Lower leg skin (tissue), 4 donors: ENCODE measurements around the gene BPIFB1. TPM values are rescaled to one million over a fixed set of nuclear protein-coding genes. Genes with fewer than 3 reads are reported as not detected.

Source experiments
- DNase-seq, 2 donors: peaks; one replicate each; pipeline ENCODE4 v3.0.0-alpha.2; 2019; ENCODE audit warnings: low spot score in 2 of 2
- H3K4me3 ChIP-seq: fragments of 200-600 bp; sonication (generic); 2 replicates; pipeline ENCODE4 v1.5.1; 2017; ENCODE audit warnings: mild to moderate bottlenecking, low read depth; ENCODE audit not compliant: poor library complexity, severe bottlenecking
- CTCF ChIP-seq, 3 donors: fragments of 450-650 bp; IDR thresholded peaks; one replicate each; pipeline ENCODE4 v1.5.1; 2016; ENCODE audit warnings: antibody characterized with exemption in 3 of 3, mild to moderate bottlenecking in 3 of 3, moderate library complexity in 2 of 3
- POLR2A ChIP-seq, 2 donors: fragments of 450-650 bp; IDR thresholded peaks; one replicate each; pipeline ENCODE4 v1.6.1; 2016 to 2017; ENCODE audit warnings: antibody characterized with exemption in 2 of 2, mild to moderate bottlenecking in 1 of 2, moderate library complexity in 1 of 2
- WGBS, 2 donors: methylation state at CpG; one replicate each; pipeline ENCODE4 v1.1.5; 2018; 5-methylcytosine and 5-hydroxymethylcytosine counted together
- intact Hi-C: fragments of 100-400 bp; cut with DNase I; formaldehyde crosslinking; loops from one replicate; pipeline ENCODE4 v1.15.0; 2023; ENCODE audit warnings: low total_unique reads
- total RNA-seq, 4 donors: library from RNA; depleted of rRNA; stranded (reverse); fragments of >200 nt; gene quantifications; one replicate each; pipeline ENCODE4 v1.1.0, GENCODE V29; 2016

Gene BPIFB1
- total RNA-seq, 4 donors from 2014 or later: not detected

DNA sequence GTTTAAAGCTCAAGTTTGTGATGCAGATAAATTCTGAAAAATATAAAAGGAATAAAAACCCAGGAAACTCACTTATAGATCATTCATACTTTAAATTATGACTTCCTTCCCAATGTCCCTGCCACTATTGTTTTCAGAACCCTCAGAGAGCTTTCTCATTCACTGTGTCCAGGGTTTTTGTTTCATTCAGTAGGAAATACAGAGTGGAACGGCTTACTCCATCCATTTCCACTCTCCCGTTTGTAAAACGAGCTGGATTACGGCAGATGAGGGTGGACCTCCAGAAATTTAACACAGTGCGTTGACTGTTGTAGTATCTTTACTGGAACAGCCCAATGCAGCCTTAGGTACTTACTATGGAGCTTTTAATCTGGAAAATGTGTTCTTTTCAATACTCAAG lies 23.6 kb upstream of the BPIFB1 start:
- WGBS, 2 donors: 54 to 63% methylated on average over 5 of the region's 5 CpGs
- H3K4me3 ChIP-seq: no peak overlapping the region
- no peak for DNase-seq
- TF ChIP-seq CTCF (IDR thresholded peaks at IDR 0.05) (no peak), POLR2A (IDR thresholded peaks at IDR 0.05) (no peak)
- intact Hi-C loops: no loop called here

- DNase-seq: no peak
- no peak for TF ChIP-seq CTCF (IDR thresholded peaks at IDR 0.05)
- TF ChIP-seq POLR2A (IDR thresholded peaks at IDR 0.05): no peak
- H3K4me3 ChIP-seq: no peak overlapping the region
- WGBS, 2 donors: 59 to 71% methylated on average over 4 of the region's 4 CpGs
- intact Hi-C loops: no loop called here
Measured at GRCh38 chr20:33261465-33261864, 21.5 kb upstream of the BPIFB1 start.

GRCh38 chr20:33262658-33263065 lies 20.4 kb upstream of the BPIFB1 start:
- TF ChIP-seq POLR2A (IDR thresholded peaks at IDR 0.05) (no peak), CTCF (IDR thresholded peaks at IDR 0.05) (no peak)
- WGBS, 2 donors: 37 to 42% methylated on average over 5 of the region's 5 CpGs
- intact Hi-C loops: no loop called here
- no peak overlapping the region for H3K4me3 ChIP-seq
- DNase-seq: no peak

DNA sequence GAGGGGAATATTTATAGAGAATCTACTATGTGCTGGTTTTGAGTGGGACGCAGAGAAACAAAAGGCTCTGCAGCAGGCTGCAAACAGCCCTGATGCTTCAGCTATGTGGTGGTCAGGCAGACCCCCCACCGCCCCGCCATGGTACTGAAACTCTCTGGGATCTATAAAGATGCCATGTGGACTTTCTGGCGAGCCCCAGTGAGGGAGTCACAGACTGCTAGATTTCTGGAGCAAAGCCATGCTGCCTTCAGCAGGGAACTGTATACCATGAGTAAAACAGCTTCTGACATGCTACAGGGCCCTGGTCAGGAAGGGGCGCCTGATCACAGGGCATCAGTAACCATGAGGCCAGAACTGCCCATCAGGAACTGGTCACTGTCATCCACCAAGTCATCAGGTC lies 19.2 kb upstream of the BPIFB1 start:
- intact Hi-C loops: no loop called here
- no peak overlapping the region for H3K4me3 ChIP-seq

DNA sequence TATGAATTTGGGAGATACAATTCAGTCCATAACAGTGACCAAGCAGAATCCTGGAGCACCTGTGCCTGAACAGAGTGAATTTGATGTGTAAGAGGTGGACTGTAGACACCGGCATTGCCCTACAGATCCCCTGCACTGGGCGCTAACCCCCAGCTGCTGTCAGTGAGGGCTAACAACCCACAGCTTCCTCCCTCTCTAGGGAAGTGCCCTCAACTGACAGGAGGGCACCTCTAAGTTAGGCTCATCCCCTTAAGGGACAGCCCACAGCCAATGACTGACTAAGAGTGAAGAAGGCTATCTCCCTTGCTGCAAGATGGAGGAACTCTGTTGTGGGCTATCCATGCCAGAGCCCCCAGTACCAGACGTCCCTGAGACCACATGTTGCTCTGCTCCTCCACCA lies 15.3 kb upstream of the BPIFB1 start:
- no peak for DNase-seq
- TF ChIP-seq CTCF (IDR thresholded peaks at IDR 0.05) (no peak), POLR2A (IDR thresholded peaks at IDR 0.05) (no peak)
- no peak overlapping the region for H3K4me3 ChIP-seq
- 39 to 57% methylated on average over 3 of the region's 3 CpGs for WGBS, 2 donors
- intact Hi-C loops: no loop called here

More for the DNA sequence above, 19.2 kb upstream of the BPIFB1 start:
- DNase-seq: no peak
- 58 to 70% methylated on average over 4 to 5 of the region's 5 CpGs for WGBS, 2 donors
- TF ChIP-seq CTCF (IDR thresholded peaks at IDR 0.05) (no peak), POLR2A (IDR thresholded peaks at IDR 0.05) (no peak)

DNA sequence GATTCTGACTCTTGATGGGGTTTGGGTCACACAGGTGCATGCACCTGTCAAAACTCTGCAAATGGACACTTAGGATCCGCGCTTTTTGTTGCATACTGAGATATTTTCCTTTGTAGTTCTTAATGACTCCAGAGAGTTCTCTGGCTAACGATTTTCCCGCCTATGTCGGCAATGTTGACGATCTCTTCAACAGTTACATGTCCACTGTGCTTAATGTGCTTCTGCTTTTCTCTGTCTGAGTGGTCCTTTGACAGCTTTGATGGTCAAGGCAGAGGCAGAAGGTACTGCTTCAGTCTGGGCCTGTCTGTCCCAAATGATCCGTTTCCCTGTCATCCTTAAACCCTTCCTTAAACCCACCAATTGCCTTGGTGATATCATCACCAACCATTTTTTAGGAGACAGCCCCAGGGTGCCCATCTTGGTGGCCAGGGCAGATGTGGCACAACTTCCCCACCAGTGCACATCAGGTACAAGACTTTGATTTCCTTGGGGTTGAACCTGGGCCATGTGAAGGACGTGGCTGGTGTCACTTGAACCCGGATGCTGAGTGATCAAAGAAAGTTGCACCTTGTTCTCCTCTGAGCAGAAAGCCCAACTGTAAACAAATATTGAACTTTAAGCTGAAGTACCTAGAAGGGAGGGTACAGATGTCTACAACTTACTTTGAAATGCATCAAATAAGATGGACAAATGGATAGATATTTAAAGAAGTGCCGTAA lies 10.7 kb upstream of the BPIFB1 start:
- H3K4me3 ChIP-seq: no peak overlapping the region
- DNase-seq: no peak
- intact Hi-C loops: no loop called here
- WGBS, 2 donors: 85 to 93% methylated on average over 10 of the region's 10 CpGs
- no peak for TF ChIP-seq CTCF (IDR thresholded peaks at IDR 0.05)
- TF ChIP-seq POLR2A (IDR thresholded peaks at IDR 0.05): no peak
